ENCODE results near the gene FIGNL2.
A peak's percentile ranks its signal among the peaks of the same experiment; 100 is the strongest.
"Not testable (repeated sequence)": the region's sequence is repeated elsewhere in the genome, so short reads cannot be mapped to it uniquely, and the experiment has no call there.

FIGNL2 gene

GRCh38 chr12:51813931-51814310 lies 34.6 kb downstream of the FIGNL2 start:
- peaks cover 5% of the 10 kb centered on the region for H3K4me1 ChIP-seq (ENCODE audit: control insufficient read depth, insufficient read depth, low read length, poor library complexity, severe bottlenecking)
- H3K27ac ChIP-seq (ENCODE audit: low read depth, low read length, severe bottlenecking) = no peak overlapping the region
- H3K4me3 ChIP-seq (ENCODE audit: extremely low read depth, insufficient read depth, low read length, poor library complexity, severe bottlenecking) = peak overlapping the region; percentile 35
- 3 to 5% methylated on average over 24 to 29 of the region's 34 CpGs for WGBS, 2 experiments (ENCODE audit: insufficient coverage in 2 of 2)
- H3K36me3 ChIP-seq (ENCODE audit: control insufficient read depth, insufficient read depth, low read length) = no peaks in the 10 kb centered on the region
- H3K9me3 ChIP-seq (ENCODE audit: control insufficient read depth, low read length) = no peaks in the 10 kb centered on the region

- H3K4me3 ChIP-seq (ENCODE audit: extremely low read depth, insufficient read depth, low read length, poor library complexity, severe bottlenecking) = no peak overlapping the region
- 81 to 85% methylated on average over 8 to 13 of the region's 13 CpGs for WGBS, 2 experiments (ENCODE audit: insufficient coverage in 2 of 2)
- H3K27ac ChIP-seq (ENCODE audit: low read depth, low read length, severe bottlenecking) = no peak overlapping the region
Observed at GRCh38 chr12:51812871-51813270, 35.6 kb downstream of the FIGNL2 start.

DNA sequence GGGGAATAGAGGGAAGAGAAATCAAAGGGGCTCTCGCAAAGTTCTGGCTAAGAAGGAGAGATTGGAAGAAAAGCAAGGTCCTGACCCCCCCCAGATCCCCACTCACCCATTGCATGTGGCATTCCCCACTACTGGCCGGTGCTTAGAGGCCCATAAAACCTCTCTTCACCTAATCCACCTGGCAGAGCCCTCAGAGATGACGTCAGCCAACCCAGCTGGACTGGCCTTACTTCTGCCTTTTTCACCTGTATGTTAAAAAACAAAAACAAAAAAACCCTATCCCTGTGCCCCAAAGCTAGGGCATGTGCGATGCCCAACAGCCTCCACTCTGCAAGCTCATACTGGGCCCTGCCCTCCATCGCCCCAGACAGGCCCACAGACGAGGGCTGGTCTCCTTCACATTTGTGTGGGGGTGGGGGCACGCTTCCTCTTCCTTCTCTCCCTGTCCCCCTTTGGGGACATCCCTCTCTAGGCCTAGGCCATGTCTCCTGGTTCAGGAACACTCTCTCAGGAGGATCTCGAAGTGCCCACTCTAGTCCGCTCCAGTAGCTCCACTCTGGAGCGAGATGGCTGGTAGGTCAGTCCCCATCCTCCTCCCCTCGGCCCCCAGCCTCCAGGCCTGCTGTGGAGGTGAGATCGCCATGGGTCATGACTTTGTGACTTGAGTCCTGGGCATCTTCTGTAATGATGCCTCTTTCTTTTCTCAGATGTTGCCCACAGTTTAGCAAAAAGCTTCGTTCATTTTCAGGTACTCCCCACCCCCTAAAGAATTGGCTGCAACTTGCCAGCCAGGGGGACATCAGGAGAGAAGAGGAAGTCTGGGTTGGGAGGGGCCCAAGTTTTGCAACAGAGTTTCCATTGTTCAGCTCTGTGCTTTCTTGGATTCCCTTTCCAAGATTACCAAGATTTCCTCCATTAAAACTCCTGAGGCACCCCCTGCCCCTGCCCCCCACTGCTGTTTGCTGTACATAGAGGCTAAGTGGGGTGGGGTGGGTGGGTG lies 37.0 kb downstream of the FIGNL2 start:
- no peak overlapping the region for H3K27ac ChIP-seq (ENCODE audit: low read depth, low read length, severe bottlenecking)
- WGBS, 2 experiments (ENCODE audit: insufficient coverage in 2 of 2) = 82 to 91% methylated on average over 5 to 8 of the region's 13 CpGs

More at GRCh38 chr12:51812871-51813270, 35.6 kb downstream of the FIGNL2 start:
- Histone ChIP-seq H3K4me1 (ENCODE audit: control insufficient read depth, insufficient read depth, low read length, poor library complexity, severe bottlenecking) (peaks cover 5% of the 10 kb centered on the region), H3K9me3 (ENCODE audit: control insufficient read depth, low read length) (no peaks in the 10 kb centered on the region), H3K36me3 (ENCODE audit: control insufficient read depth, insufficient read depth, low read length) (no peaks in the 10 kb centered on the region)

GRCh38 chr12:51809193-51809592 lies 39.3 kb downstream of the FIGNL2 start:
- H3K4me3 ChIP-seq (ENCODE audit: extremely low read depth, insufficient read depth, low read length, poor library complexity, severe bottlenecking) = no peak overlapping the region
- WGBS, 2 experiments (ENCODE audit: insufficient coverage in 2 of 2) = 63 to 75% methylated on average over 1 to 2 of the region's 3 CpGs
- no peaks in the 10 kb centered on the region for H3K36me3 ChIP-seq (ENCODE audit: control insufficient read depth, insufficient read depth, low read length)
- H3K9me3 ChIP-seq (ENCODE audit: control insufficient read depth, low read length) = no peaks in the 10 kb centered on the region
- H3K27ac ChIP-seq (ENCODE audit: low read depth, low read length, severe bottlenecking) = no peak overlapping the region
- no peaks in the 10 kb centered on the region for H3K4me1 ChIP-seq (ENCODE audit: control insufficient read depth, insufficient read depth, low read length, poor library complexity, severe bottlenecking)

More for the DNA sequence above, 37.0 kb downstream of the FIGNL2 start:
- Histone ChIP-seq H3K9me3 (ENCODE audit: control insufficient read depth, low read length) (no peaks in the 10 kb centered on the region), H3K4me1 (ENCODE audit: control insufficient read depth, insufficient read depth, low read length, poor library complexity, severe bottlenecking) (peaks cover 5% of the 10 kb centered on the region), H3K36me3 (ENCODE audit: control insufficient read depth, insufficient read depth, low read length) (no peaks in the 10 kb centered on the region), H3K4me3 (ENCODE audit: extremely low read depth, insufficient read depth, low read length, poor library complexity, severe bottlenecking) (no peak overlapping the region)

DNA sequence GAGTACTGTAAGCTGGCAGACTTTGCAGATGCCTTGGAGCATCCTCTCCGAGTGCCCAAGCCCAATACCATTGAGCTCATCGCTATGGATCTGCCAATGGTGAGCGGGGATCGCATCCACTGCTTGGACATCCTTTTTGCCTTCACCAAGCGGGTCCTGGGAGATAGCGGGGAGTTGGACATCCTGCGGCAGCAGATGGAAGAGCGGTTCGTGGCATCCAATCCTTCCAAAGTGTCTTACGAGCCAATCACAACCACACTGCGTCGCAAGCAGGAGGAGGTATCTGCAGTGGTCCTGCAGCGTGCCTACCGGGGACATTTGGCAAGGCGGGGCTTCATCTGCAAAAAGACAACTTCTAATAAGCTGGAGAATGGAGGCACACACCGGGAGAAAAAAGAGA lies 41.6 kb downstream of the FIGNL2 start:
- 94 to 96% methylated on average over 13 to 14 of the region's 16 CpGs for WGBS, 2 experiments (ENCODE audit: insufficient coverage in 2 of 2)
- no peaks in the 10 kb centered on the region for H3K9me3 ChIP-seq (ENCODE audit: control insufficient read depth, low read length)
- no peak overlapping the region for H3K27ac ChIP-seq (ENCODE audit: low read depth, low read length, severe bottlenecking)
- no peaks in the 10 kb centered on the region for H3K4me1 ChIP-seq (ENCODE audit: control insufficient read depth, insufficient read depth, low read length, poor library complexity, severe bottlenecking)
- H3K4me3 ChIP-seq (ENCODE audit: extremely low read depth, insufficient read depth, low read length, poor library complexity, severe bottlenecking) = no peak overlapping the region
- no peaks in the 10 kb centered on the region for H3K36me3 ChIP-seq (ENCODE audit: control insufficient read depth, insufficient read depth, low read length)

GRCh38 chr12:51801027-51801426 lies 47.5 kb downstream of the FIGNL2 start:
- no peaks in the 10 kb centered on the region for H3K9me3 ChIP-seq (ENCODE audit: control insufficient read depth, low read length)
- H3K27ac ChIP-seq (ENCODE audit: low read depth, low read length, severe bottlenecking) = no peak overlapping the region
- H3K36me3 ChIP-seq (ENCODE audit: control insufficient read depth, insufficient read depth, low read length) = no peaks in the 10 kb centered on the region
- H3K4me1 ChIP-seq (ENCODE audit: control insufficient read depth, insufficient read depth, low read length, poor library complexity, severe bottlenecking) = no peaks in the 10 kb centered on the region
- H3K4me3 ChIP-seq (ENCODE audit: extremely low read depth, insufficient read depth, low read length, poor library complexity, severe bottlenecking) = no peak overlapping the region
- 89 to 100% methylated on average over 1 of the region's 1 CpG for WGBS, 2 experiments (ENCODE audit: insufficient coverage in 2 of 2)

DNA sequence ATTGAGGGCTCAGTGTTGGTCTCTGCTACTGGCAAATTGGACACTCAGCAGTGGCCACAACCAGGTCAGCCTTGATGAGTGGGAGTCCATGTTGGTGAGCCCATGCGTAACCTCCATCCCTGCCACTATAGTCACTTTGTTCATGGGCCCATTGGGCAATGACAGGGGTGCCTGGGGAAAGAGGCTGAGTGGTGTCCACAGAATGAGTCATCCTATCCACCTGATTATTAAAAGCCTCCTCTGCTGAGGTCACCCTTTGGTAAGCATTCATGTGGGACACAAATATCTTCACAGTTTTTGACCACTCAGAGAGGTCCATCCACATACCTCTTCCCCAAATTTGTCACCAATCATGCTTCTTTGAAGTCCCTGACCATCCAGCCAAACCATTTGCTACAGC lies 50.0 kb downstream of the FIGNL2 start:
- WGBS, 2 experiments (ENCODE audit: insufficient coverage in 2 of 2) = 100% methylated on average over 1 of the region's 1 CpG; no CpG with 5 or more reads in 1 of the 2 experiments
- no peak overlapping the region for H3K4me3 ChIP-seq (ENCODE audit: extremely low read depth, insufficient read depth, low read length, poor library complexity, severe bottlenecking)

GRCh38 chr12:51798051-51798450 lies 50.5 kb downstream of the FIGNL2 start:
- H3K36me3 ChIP-seq (ENCODE audit: control insufficient read depth, insufficient read depth, low read length); H3K9me3 ChIP-seq (ENCODE audit: control insufficient read depth, low read length); H3K4me1 ChIP-seq (ENCODE audit: control insufficient read depth, insufficient read depth, low read length, poor library complexity, severe bottlenecking); H3K4me3 ChIP-seq (ENCODE audit: extremely low read depth, insufficient read depth, low read length, poor library complexity, severe bottlenecking); H3K27ac ChIP-seq (ENCODE audit: low read depth, low read length, severe bottlenecking): not testable (repeated sequence)
- WGBS, 2 experiments (ENCODE audit: insufficient coverage in 2 of 2) = 94 to 98% methylated on average over 4 of the region's 4 CpGs

More for the DNA sequence above, 50.0 kb downstream of the FIGNL2 start:
- H3K9me3 ChIP-seq (ENCODE audit: control insufficient read depth, low read length) = no peaks in the 10 kb centered on the region
- no peak overlapping the region for H3K27ac ChIP-seq (ENCODE audit: low read depth, low read length, severe bottlenecking)
- no peaks in the 10 kb centered on the region for H3K4me1 ChIP-seq (ENCODE audit: control insufficient read depth, insufficient read depth, low read length, poor library complexity, severe bottlenecking)
- H3K36me3 ChIP-seq (ENCODE audit: control insufficient read depth, insufficient read depth, low read length) = no peaks in the 10 kb centered on the region

- 100% methylated on average over 1 to 3 of the region's 6 CpGs for WGBS, 2 experiments (ENCODE audit: insufficient coverage in 2 of 2)
- Histone ChIP-seq H3K4me3 (ENCODE audit: extremely low read depth, insufficient read depth, low read length, poor library complexity, severe bottlenecking) (no peak overlapping the region), H3K9me3 (ENCODE audit: control insufficient read depth, low read length) (no peaks in the 10 kb centered on the region), H3K36me3 (ENCODE audit: control insufficient read depth, insufficient read depth, low read length) (no peaks in the 10 kb centered on the region), H3K27ac (ENCODE audit: low read depth, low read length, severe bottlenecking) (no peak overlapping the region), H3K4me1 (ENCODE audit: control insufficient read depth, insufficient read depth, low read length, poor library complexity, severe bottlenecking) (no peaks in the 10 kb centered on the region)
Observed at GRCh38 chr12:51797301-51797700, 51.2 kb downstream of the FIGNL2 start.

DNA sequence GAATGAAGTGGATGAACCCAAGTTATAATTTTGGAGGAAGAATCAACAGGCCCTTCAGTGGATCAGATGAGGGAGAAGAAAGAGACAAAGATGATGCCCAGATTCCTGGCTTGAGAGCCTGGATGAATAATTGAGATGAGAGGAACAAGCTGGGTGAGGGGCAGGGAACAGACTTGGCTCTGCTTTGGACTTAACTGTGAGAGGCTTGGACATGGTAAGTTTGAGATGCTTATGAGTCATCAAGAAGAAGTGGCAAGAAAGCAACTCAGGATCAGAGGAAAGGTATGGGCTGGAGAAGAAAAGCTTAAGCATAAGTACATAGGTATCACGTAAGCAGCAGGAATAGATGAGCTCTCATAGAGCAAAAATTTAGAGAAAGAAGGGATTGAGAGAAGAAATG lies 55.3 kb downstream of the FIGNL2 start:
- H3K36me3 ChIP-seq (ENCODE audit: control insufficient read depth, insufficient read depth, low read length) = no peaks in the 10 kb centered on the region
- no peak overlapping the region for H3K4me3 ChIP-seq (ENCODE audit: extremely low read depth, insufficient read depth, low read length, poor library complexity, severe bottlenecking)
- no peak overlapping the region for H3K27ac ChIP-seq (ENCODE audit: low read depth, low read length, severe bottlenecking)
- H3K9me3 ChIP-seq (ENCODE audit: control insufficient read depth, low read length) = no peaks in the 10 kb centered on the region
- H3K4me1 ChIP-seq (ENCODE audit: control insufficient read depth, insufficient read depth, low read length, poor library complexity, severe bottlenecking) = peaks cover 10% of the 10 kb centered on the region
- 100% methylated on average over 1 of the region's 1 CpG for WGBS, 2 experiments (ENCODE audit: insufficient coverage in 2 of 2)

- WGBS, 2 experiments (ENCODE audit: insufficient coverage in 2 of 2) = 76 to 98% methylated on average over 3 to 4 of the region's 5 CpGs
Observed at GRCh38 chr12:51792417-51792816, 56.1 kb downstream of the FIGNL2 start.

More at GRCh38 chr12:51792417-51792816, 56.1 kb downstream of the FIGNL2 start:
- H3K9me3 ChIP-seq (ENCODE audit: control insufficient read depth, low read length) = no peaks in the 10 kb centered on the region
- no peaks in the 10 kb centered on the region for H3K36me3 ChIP-seq (ENCODE audit: control insufficient read depth, insufficient read depth, low read length)
- H3K4me1 ChIP-seq (ENCODE audit: control insufficient read depth, insufficient read depth, low read length, poor library complexity, severe bottlenecking) = peaks cover 10% of the 10 kb centered on the region
- H3K27ac ChIP-seq (ENCODE audit: low read depth, low read length, severe bottlenecking) = no peak overlapping the region
- no peak overlapping the region for H3K4me3 ChIP-seq (ENCODE audit: extremely low read depth, insufficient read depth, low read length, poor library complexity, severe bottlenecking)

Data from mesodermal cell (in vitro differentiated cells).